Gastroesophageal sphincter (tissue), 4 donors: ENCODE measurements around the gene IL31RA. TPM values are rescaled to one million over a fixed set of nuclear protein-coding genes. Genes with fewer than 3 reads are reported as not detected.

Source experiments
- ATAC-seq: fragments of 150-250 bp; one replicate; pipeline ENCODE4 v1.9.1; 2016; ENCODE audit warnings: mild to moderate bottlenecking, moderate library complexity
- H3K27ac ChIP-seq, 4 donors: fragments of 200-600 bp; sonication (generic) in 3 of 4; 1 replicate in 3 of 4; 2 replicates in 1 of 4; pipeline ENCODE4 v1.5.1; 2016 to 2019
- H3K27me3 ChIP-seq: fragments of 200-600 bp; sonication (generic); one replicate; pipeline ENCODE4 v1.5.1; 2019
- H3K36me3 ChIP-seq, 2 donors: fragments of 200-600 bp; sonication (generic); one replicate each; pipeline ENCODE4 v1.5.1; 2019; ENCODE audit warnings: control low read depth in 1 of 2
- H3K4me1 ChIP-seq, 3 donors: fragments of 200-600 bp; sonication (generic); 1 replicate in 2 of 3; 2 replicates in 1 of 3; pipeline ENCODE4 v1.5.1; 2016 to 2019; ENCODE audit warnings: control low read depth in 2 of 3
- H3K4me3 ChIP-seq, 2 donors: fragments of 200-600 bp; sonication (generic); one replicate each; pipeline ENCODE4 v1.5.1; 2019; ENCODE audit warnings: mild to moderate bottlenecking in 1 of 2, moderate library complexity in 1 of 2
- H3K9me3 ChIP-seq, 3 donors: fragments of 200-600 bp; sonication (generic); one replicate each; pipeline ENCODE4 v1.5.1; 2017 to 2019; ENCODE audit warnings: control low read depth in 2 of 3
- EP300 ChIP-seq: sonication (generic); formaldehyde crosslinking; IDR thresholded peaks from one replicate; pipeline ENCODE4 v1.6.1; 2017; ENCODE audit warnings: antibody characterized with exemption, mild to moderate bottlenecking
- POLR2A ChIP-seq, 2 donors: fragments of 450-650 bp; IDR thresholded peaks; one replicate each; pipeline ENCODE4 v1.6.1; 2017; ENCODE audit warnings: antibody characterized with exemption in 2 of 2, mild to moderate bottlenecking in 2 of 2, moderate library complexity in 1 of 2
- POLR2AphosphoS5 ChIP-seq: sonication (generic); formaldehyde crosslinking; IDR thresholded peaks from one replicate; pipeline ENCODE4 v1.6.1; 2017; ENCODE audit warnings: antibody characterized with exemption
- WGBS, 2 donors: methylation state at CpG; one replicate each; pipeline ENCODE4 v1.1.5; 2018; ENCODE audit warnings: low coverage in 1 of 2; 5-methylcytosine and 5-hydroxymethylcytosine counted together
- total RNA-seq, 4 donors: library from RNA; depleted of rRNA; stranded (reverse); fragments of >200 nt; gene quantifications; one replicate each; pipeline ENCODE4 v1.1.0, GENCODE V29; 2016
- TF ChIP-seq, protein P1 (sequence below), 4 experiments: fragments of 200-600 bp in 2 of 4; fragments of 450-650 bp in 2 of 4; sonication (generic) in 1 of 4; IDR thresholded peaks; one replicate each; pipeline ENCODE4 v1.5.1; 2017 to 2019; ENCODE audit warnings: antibody characterized with exemption in 4 of 4, mild to moderate bottlenecking in 2 of 4, moderate library complexity in 2 of 4

The IL31RA gene
- total RNA-seq, 4 donors from 2014 or later, result 0.13 to 0.57 TPM; not detected in 2

DNA sequence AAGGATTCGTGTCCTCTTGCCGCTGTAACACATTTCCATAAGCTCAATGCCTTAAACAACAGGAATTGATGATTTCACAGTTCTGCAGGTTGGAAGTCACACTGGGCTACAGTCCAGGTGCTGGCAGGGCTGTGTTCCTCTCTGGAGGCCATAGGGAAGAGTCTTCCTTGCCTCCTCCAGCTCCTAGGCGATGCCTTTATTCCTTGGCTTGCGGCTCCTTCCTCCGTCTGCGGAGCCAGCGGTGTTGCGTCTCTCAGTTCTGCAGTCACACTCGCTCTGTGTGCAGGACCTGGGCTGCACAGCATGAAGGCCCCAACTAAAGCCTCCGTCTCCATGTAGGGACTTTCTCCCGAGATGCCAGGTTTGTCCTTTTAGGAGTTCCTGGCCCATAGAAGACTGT lies 73.6 kb downstream of the IL31RA start:
- no peaks in the 10 kb centered on the region for H3K9me3 ChIP-seq
- no peak overlapping the region for H3K4me3 ChIP-seq
- TF ChIP-seq POLR2A (IDR thresholded peaks at IDR 0.05) (no peak), POLR2AphosphoS5 (no peak), EP300 (no peak)
- TF ChIP-seq, protein P1, sequence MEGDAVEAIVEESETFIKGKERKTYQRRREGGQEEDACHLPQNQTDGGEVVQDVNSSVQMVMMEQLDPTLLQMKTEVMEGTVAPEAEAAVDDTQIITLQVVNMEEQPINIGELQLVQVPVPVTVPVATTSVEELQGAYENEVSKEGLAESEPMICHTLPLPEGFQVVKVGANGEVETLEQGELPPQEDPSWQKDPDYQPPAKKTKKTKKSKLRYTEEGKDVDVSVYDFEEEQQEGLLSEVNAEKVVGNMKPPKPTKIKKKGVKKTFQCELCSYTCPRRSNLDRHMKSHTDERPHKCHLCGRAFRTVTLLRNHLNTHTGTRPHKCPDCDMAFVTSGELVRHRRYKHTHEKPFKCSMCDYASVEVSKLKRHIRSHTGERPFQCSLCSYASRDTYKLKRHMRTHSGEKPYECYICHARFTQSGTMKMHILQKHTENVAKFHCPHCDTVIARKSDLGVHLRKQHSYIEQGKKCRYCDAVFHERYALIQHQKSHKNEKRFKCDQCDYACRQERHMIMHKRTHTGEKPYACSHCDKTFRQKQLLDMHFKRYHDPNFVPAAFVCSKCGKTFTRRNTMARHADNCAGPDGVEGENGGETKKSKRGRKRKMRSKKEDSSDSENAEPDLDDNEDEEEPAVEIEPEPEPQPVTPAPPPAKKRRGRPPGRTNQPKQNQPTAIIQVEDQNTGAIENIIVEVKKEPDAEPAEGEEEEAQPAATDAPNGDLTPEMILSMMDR (IDR thresholded peaks at IDR 0.05), result no peak
- WGBS, 2 donors, result 85% methylated on average over 9 of the region's 11 CpGs; no CpG with 5 or more reads in 1 of the 2 donors
- H3K27me3 ChIP-seq, result peaks cover 6% of the 10 kb centered on the region
- H3K4me1 ChIP-seq, result no peaks in the 10 kb centered on the region
- no peak for ATAC-seq
- no peak overlapping the region for H3K27ac ChIP-seq
- no peaks in the 10 kb centered on the region for H3K36me3 ChIP-seq

DNA sequence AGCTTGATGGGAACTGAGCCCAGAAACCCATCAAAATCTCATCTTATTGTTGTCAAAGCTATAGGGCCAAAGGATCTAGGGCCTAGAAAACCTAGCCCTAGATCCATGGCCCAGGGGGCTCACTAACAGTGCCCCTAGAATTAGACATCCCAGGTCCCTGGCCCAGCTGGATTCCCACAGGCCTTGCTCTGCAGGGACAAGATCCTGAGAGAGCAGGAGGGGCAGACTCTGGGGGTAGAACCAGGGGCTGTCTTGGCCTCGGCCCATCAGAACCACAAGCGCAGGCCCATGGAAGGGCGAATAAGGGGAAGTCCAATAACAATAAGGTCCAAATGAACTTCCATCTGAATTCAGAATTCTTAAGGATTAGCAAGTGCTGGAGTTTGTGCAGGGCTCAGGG lies 74.0 kb downstream of the IL31RA start:
- Histone ChIP-seq H3K36me3 (no peaks in the 10 kb centered on the region), H3K4me3 (no peak overlapping the region), H3K27ac (no peak overlapping the region), H3K9me3 (no peaks in the 10 kb centered on the region), H3K27me3 (peaks cover 6% of the 10 kb centered on the region), H3K4me1 (no peaks in the 10 kb centered on the region)
- TF ChIP-seq EP300 (no peak), POLR2AphosphoS5 (no peak)
- TF ChIP-seq, protein P1 (IDR thresholded peaks at IDR 0.05), result no peak
- WGBS, 2 donors, result 94 to 100% methylated on average over 2 to 3 of the region's 3 CpGs
- no peak for ATAC-seq

DNA sequence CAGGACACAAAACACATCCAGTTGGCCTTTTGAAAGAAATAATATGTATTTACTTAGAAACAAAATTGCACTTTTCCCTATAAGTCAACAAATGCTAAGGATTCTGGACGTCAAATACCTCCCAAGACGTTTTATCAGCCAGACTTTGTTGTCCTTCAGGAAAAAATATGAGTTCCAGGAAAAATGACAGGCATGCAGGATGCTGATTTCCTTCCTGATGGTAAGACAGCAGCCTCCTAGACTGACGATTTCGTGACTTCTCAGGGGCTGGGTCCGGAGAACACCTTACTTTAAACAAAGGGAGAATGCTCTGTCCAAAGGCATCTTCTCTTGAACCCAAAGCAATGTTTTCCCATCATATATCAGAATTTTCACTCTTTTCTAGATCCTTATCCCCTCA lies 74.6 kb downstream of the IL31RA start:
- Histone ChIP-seq H3K4me3 (no peak overlapping the region), H3K36me3 (no peaks in the 10 kb centered on the region), H3K9me3 (no peaks in the 10 kb centered on the region), H3K27ac (no peak overlapping the region), H3K27me3 (peaks cover 6% of the 10 kb centered on the region), H3K4me1 (no peaks in the 10 kb centered on the region)
- TF ChIP-seq POLR2A (IDR thresholded peaks at IDR 0.05), result no peak
- TF ChIP-seq EP300, result no peak
- TF ChIP-seq, protein P1 (IDR thresholded peaks at IDR 0.05), result no peak
- TF ChIP-seq POLR2AphosphoS5, result no peak
- 58 to 84% methylated on average over 5 of the region's 5 CpGs for WGBS, 2 donors
- no peak for ATAC-seq

DNA sequence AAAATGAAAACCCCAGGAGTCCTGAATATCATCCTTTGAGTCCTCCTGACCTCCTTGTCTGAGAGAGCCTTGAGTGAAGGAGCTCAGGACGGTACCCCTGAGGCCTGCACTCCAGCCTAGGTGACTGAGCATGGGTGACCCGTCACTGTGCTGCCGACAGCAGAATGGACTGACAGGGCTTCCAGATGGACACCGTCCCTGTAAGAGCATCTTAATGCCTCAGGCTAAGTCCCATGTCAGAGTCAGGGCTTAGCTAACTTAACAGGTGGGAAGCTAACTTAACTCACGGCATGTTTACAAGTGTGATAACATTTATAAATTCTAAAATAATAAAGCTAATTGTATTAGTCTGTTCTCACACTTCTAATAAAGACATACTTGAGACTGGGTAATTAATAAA lies 75.3 kb downstream of the IL31RA start:
- ATAC-seq, result no peak
- no peak for TF ChIP-seq POLR2A (IDR thresholded peaks at IDR 0.05)
- no peak for TF ChIP-seq POLR2AphosphoS5
- no peak for TF ChIP-seq EP300
- TF ChIP-seq, protein P1 (IDR thresholded peaks at IDR 0.05), result no peak
- WGBS, 2 donors, result 83 to 100% methylated on average over 1 of the region's 5 CpGs

DNA sequence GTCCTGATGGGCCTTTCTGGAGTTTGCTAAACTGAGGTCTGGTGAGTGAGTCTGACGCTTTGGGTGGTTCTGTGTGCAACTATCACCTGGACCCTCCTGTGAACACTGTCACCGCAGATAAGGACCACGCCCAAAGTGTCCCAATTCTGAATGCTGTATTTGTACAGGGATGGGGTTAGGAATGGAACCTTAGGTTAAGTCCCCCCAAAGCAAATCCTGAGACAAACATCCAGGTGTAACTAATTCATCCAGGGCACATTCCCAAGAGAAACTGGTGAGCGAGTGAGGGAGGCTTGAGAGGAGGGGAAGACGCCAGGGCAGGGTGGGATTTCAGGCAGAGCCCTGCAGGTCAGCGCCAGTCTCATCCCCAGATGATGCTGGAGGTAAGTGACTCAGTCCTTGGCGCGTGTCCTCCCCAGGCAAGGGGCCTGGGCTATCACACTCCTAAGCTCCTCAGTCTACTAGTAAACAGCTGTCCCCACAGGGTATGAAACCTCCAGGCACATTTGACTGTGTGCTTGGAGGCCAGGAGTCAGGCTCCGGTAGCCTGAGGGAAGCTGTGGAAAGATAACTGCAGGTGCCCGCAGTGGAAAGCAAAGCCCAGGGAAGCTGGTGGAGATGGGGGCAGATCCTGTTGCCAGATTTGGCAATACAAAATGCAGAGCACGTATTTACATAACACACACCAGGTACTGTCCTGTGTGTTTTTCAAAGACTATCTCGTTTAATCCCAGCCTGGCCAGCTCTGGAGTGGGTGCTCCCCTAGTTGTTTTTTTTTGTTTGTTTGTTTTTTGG lies 76.9 kb downstream of the IL31RA start:
- TF ChIP-seq EP300 (no peak), POLR2AphosphoS5 (no peak), POLR2A (IDR thresholded peaks at IDR 0.05) (no peak)
- TF ChIP-seq, protein P1 (IDR thresholded peaks at IDR 0.05), result no peak
- ATAC-seq, result no peak
- Histone ChIP-seq H3K4me3 (no peak overlapping the region), H3K9me3 (no peaks in the 10 kb centered on the region), H3K27ac (no peak overlapping the region), H3K27me3 (peaks cover 6% of the 10 kb centered on the region), H3K4me1 (no peaks in the 10 kb centered on the region), H3K36me3 (no peaks in the 10 kb centered on the region)
- WGBS, 2 donors, result 86 to 94% methylated on average over 5 of the region's 12 CpGs

More for the DNA sequence above, 75.3 kb downstream of the IL31RA start:
- Histone ChIP-seq H3K27me3 (peaks cover 6% of the 10 kb centered on the region), H3K4me1 (no peaks in the 10 kb centered on the region), H3K9me3 (no peaks in the 10 kb centered on the region), H3K4me3 (no peak overlapping the region), H3K36me3 (no peaks in the 10 kb centered on the region), H3K27ac (no peak overlapping the region)
